ENCODE results near the gene TNFRSF4. TPM values are rescaled to one million over a fixed set of nuclear protein-coding genes. Genes with fewer than 3 reads are reported as not detected.

The TNFRSF4 gene
- total and polyA plus RNA-seq, 2 of the 13 experiments (the other 11 are each of a cell fraction or from before 2014, with no cell fraction given) = not detected

GRCh38 chr1:1232796-1233566 is 19.0 kb upstream of the TNFRSF4 start (continued):
- TF ChIP-seq MTERF4 (CRISPR knock-in tag; IDR thresholded peaks at IDR 0.05) = no peak
- no peak for TF ChIP-seq ZNF878 (CRISPR knock-in tag; IDR thresholded peaks at IDR 0.05)
- TF ChIP-seq IRF1 (CRISPR knock-in tag; IDR thresholded peaks at IDR 0.05; ENCODE audit: low read depth) = no peak
- no peak; the same call in 1 of the 2 replicates for TF ChIP-seq POLR2G (IDR thresholded peaks at IDR 0.05; ENCODE audit: low read depth, low read length)
- no peak for TF ChIP-seq RFX3 (CRISPR knock-in tag; IDR thresholded peaks at IDR 0.05)
- TF ChIP-seq ZNF446 (CRISPR knock-in tag; IDR thresholded peaks at IDR 0.05) = no peak
- TF ChIP-seq ZNF234 (CRISPR knock-in tag; conservative IDR thresholded peaks at IDR 0.05) = no peak
- TF ChIP-seq RBFOX2 (IDR thresholded peaks at IDR 0.05; ENCODE audit: low read depth, low read length) = peak; percentile 75
- no peak for TF ChIP-seq PHF20 (CRISPR knock-in tag; IDR thresholded peaks at IDR 0.05)
- no peak for TF ChIP-seq HMGA1 (CRISPR knock-in tag; conservative IDR thresholded peaks at IDR 0.05)
- no peak for TF ChIP-seq ZNF775 (CRISPR knock-in tag; IDR thresholded peaks at IDR 0.05; ENCODE audit: borderline replicate concordance)
- TF ChIP-seq ATF5 (CRISPR knock-in tag; IDR thresholded peaks at IDR 0.05; ENCODE audit: low read depth) = no peak
- TF ChIP-seq PRMT3 (CRISPR knock-in tag; IDR thresholded peaks at IDR 0.05; ENCODE audit: borderline replicate concordance, low read depth) = no peak
- no peak for TF ChIP-seq ZNF124 (CRISPR knock-in tag; IDR thresholded peaks at IDR 0.05)
- peak; percentile 53; the same call in 1 of the 2 replicates for TF ChIP-seq ZBTB33 (CRISPR knock-in tag; IDR thresholded peaks at IDR 0.05)
- TF ChIP-seq ZBTB37 (CRISPR knock-in tag; IDR thresholded peaks at IDR 0.05) = no peak
- TF ChIP-seq SIX1 (CRISPR knock-in tag; IDR thresholded peaks at IDR 0.05; ENCODE audit: borderline replicate concordance) = no peak
- no peak for TF ChIP-seq PAF1 (CRISPR knock-in tag; IDR thresholded peaks at IDR 0.05)
- no peak for TF ChIP-seq NFE2L1 (CRISPR knock-in tag; IDR thresholded peaks at IDR 0.05; ENCODE audit: borderline replicate concordance)
- TF ChIP-seq ZNF253 (CRISPR knock-in tag; IDR thresholded peaks at IDR 0.05; ENCODE audit: borderline replicate concordance) = no peak
- peak; percentile 77 for TF ChIP-seq AGO1 (IDR thresholded peaks at IDR 0.05; ENCODE audit: low read depth, low read length, poor library complexity, severe bottlenecking)
- TF ChIP-seq ZNF235 (CRISPR knock-in tag; IDR thresholded peaks at IDR 0.05; ENCODE audit: borderline replicate concordance) = 0 out of 2 replicates have a peak, but pooled peaks have one; percentile 59
- TF ChIP-seq YEATS4 (CRISPR knock-in tag; IDR thresholded peaks at IDR 0.05; ENCODE audit: borderline replicate concordance) = no peak
- TF ChIP-seq CCAR2 (optimal IDR thresholded peaks at IDR 0.05; ENCODE audit: low read depth, low read length) = no peak
